Measurements from ENCODE around the gene LARGE2.

The LARGE2 gene

DNA sequence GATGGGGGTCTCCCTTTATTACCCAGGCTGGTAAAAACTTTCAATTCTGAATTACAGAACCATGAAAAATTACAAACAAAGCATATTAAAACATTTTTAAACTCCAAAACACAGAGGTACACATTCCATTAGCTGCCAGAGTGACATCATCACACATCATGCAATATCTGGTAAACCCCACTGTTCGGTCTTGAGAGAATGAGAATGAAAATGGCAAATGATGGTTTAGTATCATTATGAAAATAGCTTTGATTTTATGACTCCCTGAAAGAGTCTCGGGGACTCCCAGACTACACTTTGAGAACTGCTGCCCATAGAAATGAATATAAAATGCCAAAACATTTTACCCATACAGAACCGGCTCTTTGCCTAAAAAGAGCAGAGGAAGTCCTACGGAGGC is 18.8 kb downstream of the LARGE2 start:
- TF ChIP-seq, protein P1, sequence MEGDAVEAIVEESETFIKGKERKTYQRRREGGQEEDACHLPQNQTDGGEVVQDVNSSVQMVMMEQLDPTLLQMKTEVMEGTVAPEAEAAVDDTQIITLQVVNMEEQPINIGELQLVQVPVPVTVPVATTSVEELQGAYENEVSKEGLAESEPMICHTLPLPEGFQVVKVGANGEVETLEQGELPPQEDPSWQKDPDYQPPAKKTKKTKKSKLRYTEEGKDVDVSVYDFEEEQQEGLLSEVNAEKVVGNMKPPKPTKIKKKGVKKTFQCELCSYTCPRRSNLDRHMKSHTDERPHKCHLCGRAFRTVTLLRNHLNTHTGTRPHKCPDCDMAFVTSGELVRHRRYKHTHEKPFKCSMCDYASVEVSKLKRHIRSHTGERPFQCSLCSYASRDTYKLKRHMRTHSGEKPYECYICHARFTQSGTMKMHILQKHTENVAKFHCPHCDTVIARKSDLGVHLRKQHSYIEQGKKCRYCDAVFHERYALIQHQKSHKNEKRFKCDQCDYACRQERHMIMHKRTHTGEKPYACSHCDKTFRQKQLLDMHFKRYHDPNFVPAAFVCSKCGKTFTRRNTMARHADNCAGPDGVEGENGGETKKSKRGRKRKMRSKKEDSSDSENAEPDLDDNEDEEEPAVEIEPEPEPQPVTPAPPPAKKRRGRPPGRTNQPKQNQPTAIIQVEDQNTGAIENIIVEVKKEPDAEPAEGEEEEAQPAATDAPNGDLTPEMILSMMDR (IDR thresholded peaks at IDR 0.05): no peak

DNA sequence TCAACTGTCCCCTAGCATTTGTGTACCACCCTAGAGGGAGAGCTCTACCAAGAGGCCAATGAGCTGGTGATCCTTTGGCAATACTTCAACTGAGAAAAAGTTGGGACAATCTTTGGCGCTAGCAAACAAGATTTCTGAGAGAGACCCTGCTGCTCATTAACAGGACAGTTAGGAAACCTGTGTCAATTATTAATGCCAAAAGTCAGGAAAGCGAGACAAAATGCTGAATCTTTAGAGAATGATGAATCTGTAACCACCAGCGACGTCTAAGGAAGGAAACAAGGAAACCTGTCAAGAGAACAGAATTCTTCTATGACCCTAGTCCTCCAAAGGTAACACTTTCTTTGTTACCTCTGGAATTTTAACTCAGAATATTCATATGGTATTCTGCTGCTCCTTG is 19.9 kb downstream of the LARGE2 start:
- TF ChIP-seq, protein P1 (IDR thresholded peaks at IDR 0.05): no peak

DNA sequence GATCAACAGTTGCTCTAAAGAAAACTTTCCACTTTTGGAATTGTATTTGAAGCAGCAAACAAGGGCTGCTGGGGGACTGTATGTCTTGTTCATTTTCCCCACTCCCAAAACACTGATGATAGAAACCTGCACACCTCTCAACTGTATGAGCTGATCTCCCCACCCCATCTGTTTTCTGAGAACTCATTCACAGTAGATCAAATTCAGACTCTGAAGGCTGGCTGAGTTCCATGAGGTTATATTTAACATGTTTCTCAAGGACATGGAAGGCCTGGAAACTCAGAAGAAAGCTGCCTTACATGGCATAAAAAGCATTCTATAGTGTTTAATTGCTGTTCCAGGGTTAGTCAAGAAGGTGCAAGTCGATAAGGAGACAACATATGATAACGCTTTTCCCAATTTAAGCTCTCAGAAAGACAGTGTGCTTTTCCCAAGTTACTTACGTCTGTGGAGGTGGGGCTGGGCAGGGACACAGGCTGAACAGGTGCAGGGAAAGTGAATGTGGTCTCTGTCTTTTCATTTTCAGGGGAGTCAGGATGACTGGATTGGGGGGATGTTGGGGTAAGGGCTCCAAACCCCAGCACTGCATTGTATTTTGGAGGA is 23.0 kb downstream of the LARGE2 start:
- TF ChIP-seq, protein P1 (IDR thresholded peaks at IDR 0.05): no peak

DNA sequence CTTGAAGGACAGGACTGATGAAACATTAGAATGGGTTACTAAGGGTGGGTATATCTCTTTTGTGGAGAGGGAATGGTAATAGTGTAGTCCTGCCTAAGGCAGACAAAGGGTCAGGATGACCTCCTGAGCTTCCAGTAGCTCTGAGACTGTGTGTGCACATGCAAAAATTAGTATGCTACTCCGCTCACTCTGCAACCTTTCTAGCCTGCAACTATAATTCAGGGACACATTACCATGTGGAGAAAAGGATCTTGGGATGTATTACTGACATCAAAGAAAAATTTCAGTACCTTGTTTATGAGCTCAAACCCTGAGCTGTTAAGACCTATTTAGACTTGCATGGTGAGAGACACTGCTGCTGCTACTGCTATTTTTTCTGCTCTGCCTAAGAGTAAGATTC is 25.4 kb downstream of the LARGE2 start:
- TF ChIP-seq, protein P1 (IDR thresholded peaks at IDR 0.05): no peak

DNA sequence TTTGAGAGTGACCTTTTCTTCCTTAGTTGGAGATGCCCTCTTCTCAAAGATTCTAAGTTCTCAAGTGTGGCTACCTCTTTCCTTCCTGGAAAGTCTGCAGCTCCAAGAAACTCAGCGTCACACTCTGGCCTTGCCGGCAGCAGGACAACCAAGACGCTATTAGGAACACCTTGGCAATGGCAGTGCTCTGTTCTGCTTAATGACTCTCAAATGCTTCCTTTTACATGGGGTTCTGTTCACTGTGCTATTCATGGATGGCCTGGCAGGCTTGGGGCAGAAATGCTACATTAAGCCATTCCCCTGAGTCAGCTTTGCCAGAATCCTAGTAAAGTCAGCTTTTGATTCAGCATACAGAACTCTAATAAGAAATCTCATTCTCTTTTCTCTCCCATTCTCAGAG is 25.9 kb downstream of the LARGE2 start:
- TF ChIP-seq, protein P1 (IDR thresholded peaks at IDR 0.05): no peak

DNA sequence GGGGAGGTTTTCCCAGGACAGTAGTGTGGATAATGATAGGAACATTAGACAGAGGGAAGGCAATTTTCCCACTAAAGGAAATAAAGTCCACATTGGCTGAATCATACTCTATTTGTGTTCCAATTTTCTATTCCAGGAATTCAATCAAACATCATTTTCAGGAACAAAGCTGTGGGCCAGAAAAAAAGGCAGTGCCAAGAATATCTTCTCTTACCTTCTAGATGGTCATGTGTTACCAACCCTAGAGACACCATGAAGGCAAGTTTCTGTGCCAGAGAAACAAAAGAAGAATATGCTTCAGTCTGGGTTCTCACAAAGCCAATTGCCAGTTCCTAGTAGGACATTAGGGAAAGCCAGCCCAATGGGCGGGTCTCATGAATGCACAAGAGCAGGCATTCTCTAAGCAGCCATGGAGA is 27.5 kb downstream of the LARGE2 start:
- TF ChIP-seq, protein P1 (IDR thresholded peaks at IDR 0.05): no peak

DNA sequence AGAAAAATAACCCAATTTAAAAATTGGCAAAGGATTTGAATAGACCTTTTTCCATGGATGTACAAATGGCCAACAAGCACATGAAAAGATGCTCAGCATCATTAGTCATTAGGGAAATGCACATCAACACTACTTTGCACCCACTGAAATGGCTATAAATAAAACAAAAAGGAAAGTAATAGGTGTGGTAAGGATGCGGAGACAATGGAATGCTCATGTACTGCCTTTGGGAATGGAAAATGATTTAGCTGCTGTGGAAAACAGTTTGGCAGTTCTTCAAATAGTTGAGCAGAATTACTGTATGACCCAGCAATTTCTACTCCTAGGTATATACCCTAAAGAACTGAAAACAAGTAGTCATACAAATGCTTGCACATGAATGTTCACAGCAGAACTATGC is 37.4 kb downstream of the LARGE2 start:
- TF ChIP-seq, protein P1 (IDR thresholded peaks at IDR 0.05): no peak

All from LNCAP (cell line).